Endothelial cell of umbilical vein (primary cell): Measurements from ENCODE around the gene SLC6A6. TPM values are rescaled to one million over a fixed set of nuclear protein-coding genes. Genes with fewer than 3 reads are reported as not detected.

Experiments
- BruUV-seq: library from RNA; stranded (reverse); fragments of 400-500 nt; replicated peaks from 2 replicates; lab custom pipeline; 2021; lab: Mats Ljungman, UMichigan
- CTCF ChIA-PET: fragments of 300-600, 350-600 bp; sonication (Branson Sonifier 250); formaldehyde crosslinking; loops from one replicate; lab custom pipeline; 2021; ENCODE audit warnings: antibody characterized with exemption, inconsistent platforms; lab: Charles Lee
- POLR2A ChIA-PET: fragments of 300-600, 350-600 bp; sonication (Branson Sonifier 250); formaldehyde crosslinking; loops from one replicate; lab custom pipeline; 2021; ENCODE audit warnings: antibody characterized with exemption, inconsistent platforms; lab: Charles Lee
- DNase-seq: peaks from one replicate; pipeline ENCODE4 v3.0.0-alpha.2; 2011; ENCODE audit warnings: low read depth, low spot score
- FAIRE-seq: peaks from 2 replicates; lab custom pipeline; 2011; peaks lifted over from hg19 to GRCh38; lab: Jason Lieb, UNC
- H2AFZ ChIP-seq: 2 replicates; pipeline ENCODE4 v1.6.0; 2012; ENCODE audit warnings: low read depth, low read length, control low read depth, inconsistent platforms
- H3K27ac ChIP-seq: 2 replicates; pipeline ENCODE4 v1.5.1; 2011; ENCODE audit warnings: low read depth, mild to moderate bottlenecking, control low read depth, low read length, moderate library complexity; ENCODE audit not compliant: insufficient read depth
- H3K27me3 ChIP-seq, 2 experiments: 2 replicates each; pipeline versions ENCODE4 v1.6.0 to v1.6.1; 2011; ENCODE audit warnings: low read length in 2 of 2, mixed read lengths in 1 of 2; ENCODE audit not compliant: control insufficient read depth in 2 of 2, insufficient read depth in 2 of 2
- H3K36me3 ChIP-seq, 2 experiments: 2 replicates in 1 of 2; 3 replicates in 1 of 2; pipeline ENCODE4 v1.5.1; 2011; ENCODE audit warnings: low read length in 2 of 2, mild to moderate bottlenecking in 1 of 2, moderate library complexity in 1 of 2; ENCODE audit not compliant: control insufficient read depth in 2 of 2, insufficient read depth in 2 of 2; ENCODE audit errors: extremely low read depth in 1 of 2
- H3K4me1 ChIP-seq: 3 replicates; pipeline ENCODE4 v1.5.1; 2011; ENCODE audit warnings: mild to moderate bottlenecking, low read length; ENCODE audit not compliant: control insufficient read depth, insufficient read depth; ENCODE audit errors: extremely low read depth
- H3K4me2 ChIP-seq: 2 replicates; pipeline ENCODE4 v1.6.1; 2011; ENCODE audit warnings: low read length, control low read depth, mixed read lengths; ENCODE audit not compliant: insufficient read depth
- H3K4me3 ChIP-seq, 3 experiments: fragments of 200-600 bp in 1 of 3; sonication (generic), shearing (Covaris generic) in 1 of 3; replicated peaks in 1 of 3; 2 replicates each; pipeline ENCODE4 v1.5.1; 2011 to 2016; ENCODE audit warnings: control low read depth in 3 of 3, low read length in 3 of 3, mild to moderate bottlenecking in 2 of 3, inconsistent platforms in 1 of 3, low read depth in 1 of 3, moderate library complexity in 1 of 3; ENCODE audit not compliant: insufficient read depth in 1 of 3
- H3K79me2 ChIP-seq: 2 replicates; pipeline ENCODE4 v1.6.0; 2012; ENCODE audit warnings: low read length, inconsistent platforms; ENCODE audit not compliant: control insufficient read depth, insufficient read depth
- H3K9ac ChIP-seq: replicated peaks from 2 replicates; pipeline ENCODE3; 2011; ENCODE audit warnings: low read length, control low read depth; ENCODE audit not compliant: insufficient read depth; ENCODE audit errors: extremely low read depth
- H3K9me1 ChIP-seq: replicated peaks from 3 replicates; pipeline ENCODE4 v1.6.0; 2011; ENCODE audit warnings: mild to moderate bottlenecking, low read length; ENCODE audit not compliant: control insufficient read depth, insufficient read depth; ENCODE audit errors: extremely low read depth
- H3K9me3 ChIP-seq: replicated peaks from 2 replicates; pipeline ENCODE4 v1.5.1; 2012; ENCODE audit warnings: low read length, inconsistent platforms; ENCODE audit not compliant: control insufficient read depth, insufficient read depth
- H4K20me1 ChIP-seq: replicated peaks from 2 replicates; pipeline ENCODE3; 2011; ENCODE audit warnings: mild to moderate bottlenecking, low read length; ENCODE audit not compliant: control insufficient read depth, insufficient read depth; ENCODE audit errors: extremely low read depth
- EZH2 ChIP-seq: IDR thresholded peaks from 2 replicates; pipeline ENCODE4 v1.6.1; 2012; ENCODE audit warnings: borderline replicate concordance, low read depth, mild to moderate bottlenecking, moderate library complexity, low read length, inconsistent platforms; ENCODE audit not compliant: severe bottlenecking
- FOS ChIP-seq: IDR thresholded peaks from 2 replicates; pipeline ENCODE4 v1.6.1; 2011; ENCODE audit warnings: mild to moderate bottlenecking, low read length, moderate library complexity, borderline replicate concordance; ENCODE audit not compliant: insufficient read depth
- GATA2 ChIP-seq: IDR thresholded peaks from 2 replicates; pipeline ENCODE4 v1.7.0; 2011; ENCODE audit warnings: low read depth, mild to moderate bottlenecking, moderate library complexity, mixed read lengths, low read length; ENCODE audit not compliant: insufficient read length, insufficient read depth
- JUN ChIP-seq: IDR thresholded peaks from 2 replicates; pipeline ENCODE4 v1.6.1; 2011; ENCODE audit warnings: borderline replicate concordance, low read depth; ENCODE audit not compliant: insufficient read length, insufficient read depth
- MYC ChIP-seq: IDR thresholded peaks from one replicate; pipeline ENCODE4 v1.6.1; 2011; ENCODE audit warnings: mild to moderate bottlenecking, low read depth, low read length
- POLR2A ChIP-seq: IDR thresholded peaks from 2 replicates; pipeline ENCODE4 v1.6.1; 2012; ENCODE audit warnings: low read depth, mild to moderate bottlenecking, control low read depth, low read length
- POLR2AphosphoS5 ChIP-seq: IDR thresholded peaks from 2 replicates; pipeline ENCODE4 v1.6.1; 2012; ENCODE audit warnings: low read depth, mild to moderate bottlenecking, control low read depth, low read length, moderate library complexity; ENCODE audit not compliant: insufficient read depth
- dilution Hi-C: fragments of 300-500 bp; cut with MboI; formaldehyde crosslinking; loops from one replicate; pipeline ENCODE4 v1.15.0; 2019; ENCODE audit warnings: low sequenced_read_pairs; ENCODE audit not compliant: extremely low pct_ligation_motif_present
- intact Hi-C: fragments of 100-400 bp; cut with micrococcal nuclease; formaldehyde crosslinking; loops from one replicate; pipeline ENCODE4 v1.10.0; 2022
- polyA plus RNA-seq, 4 experiments: library from polyadenylated mRNA; depleted of rRNA in 3 of 4; stranded (reverse) in 3 of 4; unstranded in 1 of 4; fragments of >200 nt; gene quantifications; 2 replicates each; pipeline versions ENCODE4 v1.2.1 to v1.2.3, GENCODE V29; 2011 to 2012; ENCODE audit warnings: missing spikeins in 1 of 4
- total RNA-seq: library from RNA; stranded (reverse); gene quantifications from 2 replicates; pipeline ENCODE4 v1.2.3, GENCODE V29; 2021
- TF ChIP-seq, protein P1 (sequence below), 2 donors: IDR thresholded peaks; 1 replicate in 1 of 2; 2 replicates in 1 of 2; pipeline ENCODE4 v1.5.1; 2011; ENCODE audit warnings: low read length in 2 of 2, mild to moderate bottlenecking in 2 of 2, moderate library complexity in 2 of 2, control low read depth in 1 of 2, inconsistent platforms in 1 of 2, low read depth in 1 of 2; ENCODE audit not compliant: insufficient read depth in 1 of 2; ENCODE audit errors: extremely low read depth in 1 of 2
- TF ChIP-seq, protein P2 (sequence below): IDR thresholded peaks from 2 replicates; pipeline ENCODE4 v1.6.1; 2011; ENCODE audit not compliant: insufficient read depth, insufficient read length

The SLC6A6 gene
- total and polyA plus RNA-seq, 2 donors (not counting 3 experiments of a cell fraction or from before 2014, with no cell fraction given) = 25.7 to 38.0 TPM

DNA sequence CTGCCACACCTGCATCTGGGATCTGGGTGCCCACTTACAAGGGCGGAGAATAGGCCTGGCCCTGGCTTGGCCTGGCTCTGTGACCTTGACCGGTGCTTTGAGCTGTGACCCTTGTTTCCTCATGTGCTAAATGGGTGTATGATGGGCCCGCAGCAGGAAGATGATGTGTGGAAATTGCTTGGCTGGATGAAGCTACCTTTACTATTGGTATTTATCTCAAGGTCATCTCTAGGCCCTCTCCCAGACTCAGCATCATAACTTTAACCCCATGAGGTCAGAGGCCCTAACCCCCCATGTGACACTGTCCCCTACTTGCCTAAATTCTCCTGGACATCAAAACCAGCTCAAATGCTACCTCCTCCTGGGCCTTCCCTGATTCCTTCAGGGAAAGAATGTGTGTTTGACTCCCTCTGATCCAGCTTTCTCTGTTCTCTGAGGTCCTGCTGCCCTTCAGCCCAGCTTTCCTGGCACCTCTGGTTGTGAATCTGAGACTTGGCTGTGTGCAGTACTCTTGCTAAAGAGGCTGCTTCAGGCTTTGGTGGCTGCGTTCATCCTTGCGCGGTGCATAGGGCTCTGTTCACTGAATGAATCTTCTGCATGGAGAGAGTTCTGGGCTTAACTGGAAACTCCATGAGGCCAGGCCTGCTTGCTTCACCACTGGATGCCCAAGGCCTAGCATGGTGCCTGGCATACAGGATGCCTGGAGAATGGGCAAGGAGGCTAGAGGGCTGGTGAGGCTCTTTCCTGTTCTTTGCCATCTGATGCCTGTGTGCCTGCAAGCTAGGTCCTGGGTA, 25.2 kb upstream of the SLC6A6 start:
- H3K4me2 ChIP-seq = no peak overlapping the region
- H3K9me3 ChIP-seq = no peaks in the 10 kb centered on the region
- no peaks in the 10 kb centered on the region for H3K9me1 ChIP-seq
- no peak overlapping the region for H2AFZ ChIP-seq
- no TSS peak for BruUV-seq
- H3K4me1 ChIP-seq = no peaks in the 10 kb centered on the region
- CTCF ChIA-PET = no interaction called here
- dilution Hi-C loops (no loop called here), intact Hi-C loops (no loop called here)
- H3K36me3 ChIP-seq = no peaks in the 10 kb centered on the region
- no peak overlapping the region for H3K27ac ChIP-seq
- POLR2A ChIA-PET = no interaction called here
- no peak for FAIRE-seq
- TF ChIP-seq, protein P1, sequence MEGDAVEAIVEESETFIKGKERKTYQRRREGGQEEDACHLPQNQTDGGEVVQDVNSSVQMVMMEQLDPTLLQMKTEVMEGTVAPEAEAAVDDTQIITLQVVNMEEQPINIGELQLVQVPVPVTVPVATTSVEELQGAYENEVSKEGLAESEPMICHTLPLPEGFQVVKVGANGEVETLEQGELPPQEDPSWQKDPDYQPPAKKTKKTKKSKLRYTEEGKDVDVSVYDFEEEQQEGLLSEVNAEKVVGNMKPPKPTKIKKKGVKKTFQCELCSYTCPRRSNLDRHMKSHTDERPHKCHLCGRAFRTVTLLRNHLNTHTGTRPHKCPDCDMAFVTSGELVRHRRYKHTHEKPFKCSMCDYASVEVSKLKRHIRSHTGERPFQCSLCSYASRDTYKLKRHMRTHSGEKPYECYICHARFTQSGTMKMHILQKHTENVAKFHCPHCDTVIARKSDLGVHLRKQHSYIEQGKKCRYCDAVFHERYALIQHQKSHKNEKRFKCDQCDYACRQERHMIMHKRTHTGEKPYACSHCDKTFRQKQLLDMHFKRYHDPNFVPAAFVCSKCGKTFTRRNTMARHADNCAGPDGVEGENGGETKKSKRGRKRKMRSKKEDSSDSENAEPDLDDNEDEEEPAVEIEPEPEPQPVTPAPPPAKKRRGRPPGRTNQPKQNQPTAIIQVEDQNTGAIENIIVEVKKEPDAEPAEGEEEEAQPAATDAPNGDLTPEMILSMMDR (IDR thresholded peaks at IDR 0.05; ENCODE audit: extremely low read depth in 1 of 2, insufficient read depth in 1 of 2, low read depth in 1 of 2, low read length in 2 of 2) = no peak
- TF ChIP-seq MYC (no peak), POLR2AphosphoS5 (no peak), POLR2A (no peak), FOS (no peak), JUN (no peak), EZH2 (no peak), GATA2 (no peak)
- TF ChIP-seq, protein P2, sequence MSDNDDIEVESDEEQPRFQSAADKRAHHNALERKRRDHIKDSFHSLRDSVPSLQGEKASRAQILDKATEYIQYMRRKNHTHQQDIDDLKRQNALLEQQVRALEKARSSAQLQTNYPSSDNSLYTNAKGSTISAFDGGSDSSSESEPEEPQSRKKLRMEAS = no peak
- no peaks in the 10 kb centered on the region for H3K27me3 ChIP-seq
- no peak overlapping the region for H3K9ac ChIP-seq
- no peaks in the 10 kb centered on the region for H4K20me1 ChIP-seq
- H3K79me2 ChIP-seq = no peaks in the 10 kb centered on the region
- H3K4me3 ChIP-seq = no peak overlapping the region
- no peak for DNase-seq
